ENCODE data around the gene STOX2.

GRCh38 chr4:184003433-184003832, 98.3 kb downstream of the STOX2 start:
- TF ChIP-seq RAD21 (IDR thresholded peaks at IDR 0.05; ENCODE audit: low read length) (no peak), CTCF (IDR thresholded peaks at IDR 0.05) (no peak), SIN3A (IDR thresholded peaks at IDR 0.05; ENCODE audit: borderline replicate concordance, low read depth, low read length) (no peak), JUND (IDR thresholded peaks at IDR 0.05) (no peak), POLR2AphosphoS5 (IDR thresholded peaks at IDR 0.05; ENCODE audit: low read depth, low read length) (no peak)

Measured in SK-N-SH (cell line).